Esophagus muscularis mucosa (tissue), 4 donors: ENCODE results near the gene TINCR.

Source experiments
- EP300 ChIP-seq: sonication (generic); formaldehyde crosslinking; IDR thresholded peaks from one replicate; pipeline ENCODE4 v1.6.1; 2017; ENCODE audit warnings: antibody characterized with exemption
- POLR2AphosphoS5 ChIP-seq, 2 donors: sonication (generic); formaldehyde crosslinking; IDR thresholded peaks; one replicate each; pipeline ENCODE4 v1.6.1; 2017; ENCODE audit warnings: antibody characterized with exemption in 2 of 2
- TF ChIP-seq, protein P1 (sequence below), 3 experiments: fragments of 200-600 bp in 2 of 3; fragments of 450-650 bp in 1 of 3; sonication (generic) in 2 of 3; IDR thresholded peaks; one replicate each; pipeline ENCODE4 v1.5.1; 2017 to 2019; ENCODE audit warnings: antibody characterized with exemption in 3 of 3, mild to moderate bottlenecking in 2 of 3, moderate library complexity in 1 of 3

DNA sequence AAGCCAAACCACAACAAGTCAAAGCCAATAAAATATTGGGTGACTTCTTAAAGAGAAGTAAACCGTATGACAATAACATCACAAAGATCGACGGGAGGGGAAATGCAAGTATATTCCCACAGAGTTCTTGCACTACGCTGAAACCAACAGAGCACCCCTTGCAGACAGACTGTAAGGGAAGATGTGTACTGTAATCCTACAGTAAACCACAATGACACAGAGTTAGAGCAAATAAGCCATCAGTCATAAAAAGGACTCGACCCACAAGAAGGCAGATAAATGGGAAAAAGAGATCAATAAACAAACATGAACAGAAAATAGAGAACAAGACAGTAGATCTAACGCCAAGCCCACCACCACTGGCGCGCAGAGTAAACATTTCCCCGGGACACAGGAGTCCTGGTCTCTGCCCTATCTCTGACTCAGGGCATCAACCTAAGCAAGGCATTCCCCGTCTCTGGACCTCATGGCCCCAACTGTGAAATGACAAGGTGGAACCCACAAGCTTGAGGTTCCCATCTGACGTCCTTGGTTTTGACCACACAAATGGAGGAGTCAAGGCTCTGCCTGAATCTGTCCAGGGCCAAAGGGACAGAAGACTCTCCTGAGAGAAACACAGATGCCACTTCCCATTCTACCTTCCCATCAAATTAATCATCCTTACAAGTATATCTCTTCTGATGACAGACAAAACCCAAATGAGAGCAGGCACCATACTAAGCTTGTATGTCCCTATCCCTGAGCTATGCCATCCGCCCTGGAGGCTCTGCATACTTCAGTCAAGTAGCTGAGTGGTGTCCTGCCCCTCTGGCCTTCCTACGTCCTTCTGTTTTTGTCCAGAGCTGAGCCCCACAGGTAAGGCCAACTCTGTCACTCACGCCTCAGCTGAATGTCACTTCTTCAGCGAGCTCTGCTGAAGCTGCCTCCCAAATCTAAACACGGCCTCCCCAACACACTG lies 39.8 kb upstream of the TINCR start:
- TF ChIP-seq, protein P1, sequence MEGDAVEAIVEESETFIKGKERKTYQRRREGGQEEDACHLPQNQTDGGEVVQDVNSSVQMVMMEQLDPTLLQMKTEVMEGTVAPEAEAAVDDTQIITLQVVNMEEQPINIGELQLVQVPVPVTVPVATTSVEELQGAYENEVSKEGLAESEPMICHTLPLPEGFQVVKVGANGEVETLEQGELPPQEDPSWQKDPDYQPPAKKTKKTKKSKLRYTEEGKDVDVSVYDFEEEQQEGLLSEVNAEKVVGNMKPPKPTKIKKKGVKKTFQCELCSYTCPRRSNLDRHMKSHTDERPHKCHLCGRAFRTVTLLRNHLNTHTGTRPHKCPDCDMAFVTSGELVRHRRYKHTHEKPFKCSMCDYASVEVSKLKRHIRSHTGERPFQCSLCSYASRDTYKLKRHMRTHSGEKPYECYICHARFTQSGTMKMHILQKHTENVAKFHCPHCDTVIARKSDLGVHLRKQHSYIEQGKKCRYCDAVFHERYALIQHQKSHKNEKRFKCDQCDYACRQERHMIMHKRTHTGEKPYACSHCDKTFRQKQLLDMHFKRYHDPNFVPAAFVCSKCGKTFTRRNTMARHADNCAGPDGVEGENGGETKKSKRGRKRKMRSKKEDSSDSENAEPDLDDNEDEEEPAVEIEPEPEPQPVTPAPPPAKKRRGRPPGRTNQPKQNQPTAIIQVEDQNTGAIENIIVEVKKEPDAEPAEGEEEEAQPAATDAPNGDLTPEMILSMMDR (IDR thresholded peaks at IDR 0.05) = no peak
- TF ChIP-seq EP300 (no peak), POLR2AphosphoS5 (IDR thresholded peaks at IDR 0.05) (no peak)
